Breast epithelium (tissue), 3 donors: ENCODE measurements around the gene ZSWIM6.

Experiments
- POLR2A ChIP-seq: fragments of 450-650 bp; IDR thresholded peaks from one replicate; pipeline ENCODE4 v1.6.1; 2016; ENCODE audit warnings: antibody characterized with exemption, mild to moderate bottlenecking, moderate library complexity
- POLR2AphosphoS5 ChIP-seq, 3 donors: sonication (generic); formaldehyde crosslinking; IDR thresholded peaks; one replicate each; pipeline ENCODE4 v1.6.1; 2017; ENCODE audit warnings: antibody characterized with exemption in 3 of 3
- TF ChIP-seq, protein P1 (sequence below), 3 donors: fragments of 450-650 bp; IDR thresholded peaks; one replicate each; pipeline ENCODE4 v1.5.1; 2016 to 2017; ENCODE audit warnings: antibody characterized with exemption in 3 of 3, mild to moderate bottlenecking in 3 of 3, moderate library complexity in 3 of 3

- TF ChIP-seq, protein P1, sequence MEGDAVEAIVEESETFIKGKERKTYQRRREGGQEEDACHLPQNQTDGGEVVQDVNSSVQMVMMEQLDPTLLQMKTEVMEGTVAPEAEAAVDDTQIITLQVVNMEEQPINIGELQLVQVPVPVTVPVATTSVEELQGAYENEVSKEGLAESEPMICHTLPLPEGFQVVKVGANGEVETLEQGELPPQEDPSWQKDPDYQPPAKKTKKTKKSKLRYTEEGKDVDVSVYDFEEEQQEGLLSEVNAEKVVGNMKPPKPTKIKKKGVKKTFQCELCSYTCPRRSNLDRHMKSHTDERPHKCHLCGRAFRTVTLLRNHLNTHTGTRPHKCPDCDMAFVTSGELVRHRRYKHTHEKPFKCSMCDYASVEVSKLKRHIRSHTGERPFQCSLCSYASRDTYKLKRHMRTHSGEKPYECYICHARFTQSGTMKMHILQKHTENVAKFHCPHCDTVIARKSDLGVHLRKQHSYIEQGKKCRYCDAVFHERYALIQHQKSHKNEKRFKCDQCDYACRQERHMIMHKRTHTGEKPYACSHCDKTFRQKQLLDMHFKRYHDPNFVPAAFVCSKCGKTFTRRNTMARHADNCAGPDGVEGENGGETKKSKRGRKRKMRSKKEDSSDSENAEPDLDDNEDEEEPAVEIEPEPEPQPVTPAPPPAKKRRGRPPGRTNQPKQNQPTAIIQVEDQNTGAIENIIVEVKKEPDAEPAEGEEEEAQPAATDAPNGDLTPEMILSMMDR (IDR thresholded peaks at IDR 0.05) = no peak
- no peak for TF ChIP-seq POLR2A
- no peak for TF ChIP-seq POLR2AphosphoS5 (IDR thresholded peaks at IDR 0.05)
These were observed 175.2 kb downstream of the ZSWIM6 start for GRCh38 chr5:61507232-61507631.
